GM13976 (cell line): ENCODE measurements around the gene ALPP.
"Not testable (repeated sequence)": the region's sequence is repeated elsewhere in the genome, so short reads cannot be mapped to it uniquely, and the experiment has no call there.

Source experiments
- DNase-seq: peaks from one replicate; pipeline ENCODE4 v3.0.0; 2012; ENCODE audit warnings: low spot score
- CTCF ChIP-seq: IDR thresholded peaks from 2 replicates; pipeline ENCODE4 v1.5.1; 2012; ENCODE audit warnings: borderline replicate concordance, mild to moderate bottlenecking; ENCODE audit not compliant: insufficient read depth; ENCODE audit errors: extremely low read depth, missing control alignments, control extremely low read depth
- in situ Hi-C: fragments of 300-500 bp; cut with MboI; formaldehyde crosslinking; loops from one replicate; pipeline ENCODE4 v1.12.0; 2022; ENCODE audit warnings: low sequenced_read_pairs, mixed read lengths, inconsistent platforms; ENCODE audit not compliant: unreplicated experiment

Gene ALPP

GRCh38 chr2:232387451-232388171 lies 9.1 kb downstream of the ALPP start:
- in situ Hi-C loops = no loop called here
- DNase-seq = no peak
- TF ChIP-seq CTCF = no peak

- no peak for TF ChIP-seq CTCF
- in situ Hi-C loops = no loop called here
- no peak for DNase-seq
These were observed 9.9 kb downstream of the ALPP start for GRCh38 chr2:232388324-232388891.

DNA sequence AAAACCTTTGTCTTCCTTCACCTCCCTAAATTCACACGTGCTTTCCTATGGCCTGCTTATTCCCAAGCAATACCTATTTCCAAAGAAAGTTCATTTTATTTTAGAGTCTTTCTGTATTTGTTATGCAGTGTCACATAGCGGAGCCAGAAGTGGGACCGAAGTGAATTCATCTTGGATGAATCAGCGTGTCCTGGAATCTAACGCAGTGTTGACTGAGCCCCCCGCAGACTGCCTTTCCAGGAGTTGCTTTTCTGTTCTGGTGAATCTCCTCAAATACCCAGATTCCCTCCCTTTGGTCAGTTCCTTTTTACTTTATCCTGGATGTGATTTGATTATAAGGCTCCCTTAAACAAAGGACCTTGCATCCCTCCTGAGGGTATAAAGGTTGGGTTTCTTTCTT lies 10.8 kb downstream of the ALPP start:
- DNase-seq = no peak
- in situ Hi-C loops = no loop called here
- TF ChIP-seq CTCF = no peak

- in situ Hi-C loops = no loop called here
- TF ChIP-seq CTCF = no peak
- DNase-seq = no peak
These were observed 12.1 kb downstream of the ALPP start for GRCh38 chr2:232390661-232391060.

DNA sequence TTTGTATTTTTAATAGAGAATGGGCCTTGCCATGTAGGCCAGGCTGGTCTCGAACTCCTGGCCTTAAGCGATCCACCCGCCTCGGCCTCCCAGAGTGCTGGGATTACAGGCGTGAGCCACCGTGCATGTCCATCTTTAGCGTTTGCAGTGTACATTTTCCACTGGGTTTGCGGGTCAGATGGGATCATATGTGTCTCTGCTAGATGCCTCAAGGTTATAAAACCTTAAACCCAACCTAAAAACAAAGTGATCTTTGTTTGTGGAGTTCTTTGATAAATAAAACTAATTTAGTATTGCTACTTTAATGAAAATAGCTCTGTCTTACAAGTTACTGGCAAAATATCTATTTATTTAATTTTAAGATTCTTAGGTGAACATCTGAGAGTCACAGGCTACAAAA lies 15.0 kb downstream of the ALPP start:
- no peak for TF ChIP-seq CTCF
- no peak for DNase-seq
- in situ Hi-C loops = no loop called here

DNA sequence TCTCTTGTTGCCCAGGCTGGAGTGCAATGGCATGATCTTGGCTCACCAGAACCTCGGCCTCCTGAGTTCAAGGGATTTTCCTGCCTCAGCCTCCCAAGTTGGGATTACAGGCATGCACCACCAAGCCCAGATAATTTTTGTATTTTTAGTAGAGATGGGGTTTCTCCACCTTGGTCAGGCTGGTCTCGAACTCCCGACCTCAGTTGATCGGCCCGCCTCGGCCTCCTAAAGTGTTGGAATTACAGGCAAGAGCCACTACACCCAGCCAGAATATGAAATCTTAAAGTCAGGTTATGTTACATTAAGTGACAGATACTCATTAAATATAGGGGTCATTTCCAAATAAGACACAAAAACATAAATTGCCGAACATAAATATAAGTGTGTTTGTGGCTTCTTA lies 15.9 kb downstream of the ALPP start:
- DNase-seq, in situ Hi-C loops: not testable (repeated sequence)

- in situ Hi-C loops = no loop called here
These were observed 17.0 kb downstream of the ALPP start for GRCh38 chr2:232395586-232395985.

More at GRCh38 chr2:232395586-232395985, 17.0 kb downstream of the ALPP start:
- TF ChIP-seq CTCF = no peak
- no peak for DNase-seq
